H1 (cell line): Measurements from ENCODE around the gene NUAK1. TPM values are rescaled to one million over a fixed set of nuclear protein-coding genes. Genes with fewer than 3 reads are reported as not detected.

Experiments used
- CTCF ChIA-PET: fragments of 300-600 bp; sonication (Branson Sonifier 250); formaldehyde crosslinking; loops from one replicate; lab custom pipeline; 2021; ENCODE audit not compliant: partially characterized antibody; lab: Charles Lee
- POLR2A ChIA-PET: fragments of 300-600 bp; sonication (Branson Sonifier 250); formaldehyde crosslinking; loops from one replicate; lab custom pipeline; 2021; ENCODE audit warnings: inconsistent platforms; ENCODE audit not compliant: partially characterized antibody; lab: Charles Lee
- DNase-seq, 2 experiments: peaks; one replicate each; pipeline versions ENCODE4 v3.0.0 to v3.0.0-alpha.2; 2010 to 2022; ENCODE audit warnings: low spot score in 2 of 2, low read depth in 1 of 2, mixed read lengths in 1 of 2
- FAIRE-seq: peaks from 2 replicates; lab custom pipeline; 2011; peaks lifted over from hg19 to GRCh38; lab: Jason Lieb, UNC
- H2AFZ ChIP-seq: 2 replicates; pipeline ENCODE4 v1.8.1; 2012; ENCODE audit warnings: low read length, inconsistent platforms
- H2AK5ac ChIP-seq: 2 replicates; pipeline ENCODE4 v1.6.1; 2013; ENCODE audit warnings: low read depth, low read length
- H2BK120ac ChIP-seq: replicated peaks from 2 replicates; pipeline ENCODE3; 2013; ENCODE audit warnings: low read depth, low read length, inconsistent platforms
- H2BK12ac ChIP-seq: 2 replicates; pipeline ENCODE4 v1.6.1; 2013; ENCODE audit warnings: low read depth, low read length
- H2BK15ac ChIP-seq: 2 replicates; pipeline ENCODE4 v1.6.1; 2013; ENCODE audit warnings: low read length
- H2BK20ac ChIP-seq: 2 replicates; pipeline ENCODE4 v1.6.1; 2013; ENCODE audit warnings: low read length
- H2BK5ac ChIP-seq: 2 replicates; pipeline ENCODE4 v1.6.1; 2013; ENCODE audit warnings: low read depth, low read length
- H3K14ac ChIP-seq: 2 replicates; pipeline ENCODE4 v1.6.1; 2013; ENCODE audit warnings: inconsistent platforms; ENCODE audit not compliant: insufficient read length
- H3K18ac ChIP-seq: 2 replicates; pipeline ENCODE4 v1.6.1; 2013; ENCODE audit warnings: low read length; ENCODE audit errors: extremely low read depth
- H3K23ac ChIP-seq: 2 replicates; pipeline ENCODE4 v1.6.1; 2013; ENCODE audit warnings: inconsistent platforms; ENCODE audit not compliant: insufficient read length
- H3K23me2 ChIP-seq: 2 replicates; pipeline ENCODE4 v1.6.1; 2013; ENCODE audit warnings: low read depth, low read length
- H3K27ac ChIP-seq: 2 replicates; pipeline ENCODE4 v1.6.1; 2011; ENCODE audit warnings: low read depth, low read length, inconsistent platforms
- H3K27me3 ChIP-seq, 4 experiments: replicated peaks in 1 of 4; 1 replicate in 1 of 4; 2 replicates in 3 of 4; pipeline versions ENCODE4 v1.6.1 to v1.8.1; 2011 to 2013; ENCODE audit warnings: low read length in 3 of 4, mild to moderate bottlenecking in 3 of 4, inconsistent platforms in 2 of 4, mixed read lengths in 2 of 4, moderate library complexity in 1 of 4; ENCODE audit not compliant: control insufficient read depth in 3 of 4, insufficient read depth in 3 of 4; ENCODE audit errors: extremely low read depth in 1 of 4
- H3K36me3 ChIP-seq, 4 experiments: 2 replicates each; pipeline versions ENCODE4 v1.6.1 to v1.8.1; 2011 to 2013; ENCODE audit warnings: mild to moderate bottlenecking in 4 of 4, low read length in 3 of 4, moderate library complexity in 2 of 4, control low read depth in 1 of 4, inconsistent platforms in 1 of 4; ENCODE audit not compliant: insufficient read depth in 4 of 4, control insufficient read depth in 2 of 4
- H3K4ac ChIP-seq: replicated peaks from 2 replicates; pipeline ENCODE3; 2013; ENCODE audit warnings: low read length, low read depth, mixed read lengths, inconsistent platforms; ENCODE audit not compliant: insufficient read length
- H3K4me1 ChIP-seq, 4 experiments: replicated peaks in 1 of 4; 1 replicate in 1 of 4; 2 replicates in 3 of 4; pipeline versions ENCODE4 v1.6.1 to v1.8.1; 2011 to 2013; ENCODE audit warnings: low read length in 3 of 4, inconsistent platforms in 2 of 4, mixed read lengths in 1 of 4; ENCODE audit not compliant: insufficient read depth in 4 of 4, control insufficient read depth in 3 of 4
- H3K4me2 ChIP-seq, 2 experiments: 2 replicates each; pipeline versions ENCODE4 v1.6.1 to v1.8.1; 2011 to 2013; ENCODE audit warnings: low read depth in 2 of 2, low read length in 2 of 2, control low read depth in 1 of 2, inconsistent platforms in 1 of 2, mild to moderate bottlenecking in 1 of 2; ENCODE audit not compliant: insufficient read depth in 1 of 2
- H3K4me3 ChIP-seq, 4 experiments: fragments of 200-600, 300-600 bp in 1 of 4; sonication (generic), shearing (Covaris generic), sonication (Bioruptor Twin) in 1 of 4; 2 replicates each; pipeline versions ENCODE4 v1.5.1 to v1.8.1; 2011 to 2016; ENCODE audit warnings: low read length in 4 of 4, low read depth in 3 of 4, control low read depth in 2 of 4, inconsistent platforms in 2 of 4, mild to moderate bottlenecking in 2 of 4, mixed read lengths in 1 of 4, moderate library complexity in 1 of 4; ENCODE audit not compliant: insufficient read depth in 2 of 4; ENCODE audit errors: extremely low read depth in 1 of 4
- H3K56ac ChIP-seq: replicated peaks from 2 replicates; pipeline ENCODE3; 2013; ENCODE audit warnings: low read depth, mild to moderate bottlenecking, mixed read lengths, low read length, inconsistent platforms; ENCODE audit not compliant: insufficient read length
- H3K79me1 ChIP-seq: 2 replicates; pipeline ENCODE4 v1.6.1; 2013; ENCODE audit warnings: low read depth, low read length, control low read depth
- H3K79me2 ChIP-seq, 2 experiments: 2 replicates each; pipeline versions ENCODE4 v1.6.1 to v1.8.1; 2012 to 2013; ENCODE audit warnings: low read length in 2 of 2, mild to moderate bottlenecking in 2 of 2, inconsistent platforms in 1 of 2; ENCODE audit not compliant: insufficient read depth in 2 of 2, control insufficient read depth in 1 of 2
- H3K9ac ChIP-seq, 4 experiments: replicated peaks in 1 of 4; 1 replicate in 1 of 4; 2 replicates in 3 of 4; pipeline versions ENCODE4 v1.6.1 to v1.8.1; 2011 to 2013; ENCODE audit warnings: low read depth in 3 of 4, low read length in 3 of 4, control low read depth in 2 of 4, mild to moderate bottlenecking in 2 of 4, moderate library complexity in 2 of 4, inconsistent platforms in 1 of 4; ENCODE audit errors: extremely low read depth in 1 of 4
- H3K9me3 ChIP-seq, 2 experiments: 2 replicates each; pipeline versions ENCODE4 v1.6.1 to v1.8.1; 2012 to 2013; ENCODE audit warnings: mild to moderate bottlenecking in 2 of 2, moderate library complexity in 2 of 2, control low read depth in 1 of 2, inconsistent platforms in 1 of 2, low read depth in 1 of 2, low read length in 1 of 2, mixed read lengths in 1 of 2; ENCODE audit not compliant: insufficient read depth in 2 of 2
- H4K20me1 ChIP-seq, 2 experiments: replicated peaks in 1 of 2; 2 replicates each; pipeline versions ENCODE3 to v1.8.1; 2011 to 2013; ENCODE audit warnings: inconsistent platforms in 2 of 2, low read length in 2 of 2, mild to moderate bottlenecking in 1 of 2; ENCODE audit not compliant: insufficient read depth in 2 of 2, control insufficient read depth in 1 of 2
- H4K5ac ChIP-seq: 2 replicates; pipeline ENCODE4 v1.6.1; 2013; ENCODE audit warnings: low read length, low read depth, mixed read lengths, inconsistent platforms; ENCODE audit not compliant: insufficient read length
- H4K8ac ChIP-seq: 2 replicates; pipeline ENCODE4 v1.8.0; 2013; ENCODE audit warnings: mild to moderate bottlenecking, moderate library complexity, low read length, inconsistent platforms; ENCODE audit not compliant: insufficient read depth; ENCODE audit errors: extremely low read depth
- H4K91ac ChIP-seq: replicated peaks from 2 replicates; pipeline ENCODE3; 2013; ENCODE audit warnings: low read length, mixed read lengths, inconsistent platforms; ENCODE audit not compliant: insufficient read length
- CHD1 ChIP-seq: IDR thresholded peaks from 2 replicates; pipeline ENCODE4 v1.6.1; 2012; ENCODE audit warnings: low read depth, low read length, improper control_type of control experiment
- CHD2 ChIP-seq: IDR thresholded peaks from 2 replicates; pipeline ENCODE4 v1.6.1; 2012; ENCODE audit warnings: low read length, improper control_type of control experiment
- HDAC6 ChIP-seq: IDR thresholded peaks from one replicate; pipeline ENCODE4 v1.7.1; 2012; ENCODE audit warnings: low read depth, mild to moderate bottlenecking, inconsistent platforms, low read length, moderate library complexity
- JUN ChIP-seq: IDR thresholded peaks from 2 replicates; pipeline ENCODE4 v1.6.1; 2011; ENCODE audit warnings: low read depth, mild to moderate bottlenecking, improper control_type of control experiment, low read length
- MAFK ChIP-seq: IDR thresholded peaks from 2 replicates; pipeline ENCODE4 v1.6.1; 2012; ENCODE audit warnings: low read depth, mild to moderate bottlenecking, improper control_type of control experiment, low read length
- NRF1 ChIP-seq: IDR thresholded peaks from 2 replicates; pipeline ENCODE4 v1.6.1; 2011; ENCODE audit warnings: mild to moderate bottlenecking, low read depth, low read length, improper control_type of control experiment
- RXRA ChIP-seq: IDR thresholded peaks from 2 replicates; pipeline ENCODE4 v1.6.1; 2011; ENCODE audit warnings: low read depth, mild to moderate bottlenecking, low read length, moderate library complexity; ENCODE audit not compliant: insufficient read depth
- SP2 ChIP-seq: IDR thresholded peaks from 2 replicates; pipeline ENCODE4 v1.6.1; 2012; ENCODE audit warnings: mild to moderate bottlenecking, low read length, inconsistent platforms
- SRF ChIP-seq: IDR thresholded peaks from 2 replicates; pipeline ENCODE4 v1.6.1; 2011; ENCODE audit warnings: mild to moderate bottlenecking, low read depth, low read length, moderate library complexity
- SUZ12 ChIP-seq: fragments of 200-600 bp; sonication (generic); IDR thresholded peaks from 2 replicates; pipeline ENCODE4 v1.6.1; 2012; ENCODE audit warnings: mild to moderate bottlenecking, inconsistent platforms, low read length, moderate library complexity, mixed read lengths
- WGBS, 2 experiments: shearing (Covaris generic) in 1 of 2; methylation state at CpG; one replicate each; pipeline versions ENCODE4 v1.1.6 to v1.1.7; 2013 to 2015; ENCODE audit warnings: low lambda C conversion rate in 2 of 2, mixed read lengths in 2 of 2, inconsistent platforms in 1 of 2, low coverage in 1 of 2, missing lambda C conversion rate in 1 of 2; ENCODE audit not compliant: insufficient replicate concordance in 2 of 2, insufficient coverage in 1 of 2, insufficient read length in 1 of 2; ENCODE audit errors: extremely low coverage in 1 of 2, missing lambda C conversion rate in 1 of 2; 5-methylcytosine and 5-hydroxymethylcytosine counted together
- polyA plus RNA-seq, 7 experiments: library from polyadenylated mRNA; depleted of rRNA in 3 of 7; stranded (reverse) in 5 of 7; unstranded in 2 of 7; fragments of >200 nt in 5 of 7; fragments of 200-250 nt in 2 of 7; gene quantifications; 1 replicate in 5 of 7; 2 replicates in 1 of 7; 4 replicates in 1 of 7; pipeline versions ENCODE4 v1.2.1 to v1.2.3, GENCODE V29; 2011 to 2013; ENCODE audit warnings: missing spikeins in 2 of 7, mixed read lengths in 2 of 7
- total RNA-seq: library from RNA; stranded (reverse); fragmentation: NEBNext Ultra II Directional; extraction: Animal tissue kit (Norgen Biotek cat#: 25700); gene quantifications from 2 replicates; pipeline ENCODE4 v1.2.1, GENCODE V29; 2021
- TF ChIP-seq, protein P1 (sequence below), 3 experiments: IDR thresholded peaks; 1 replicate in 2 of 3; 2 replicates in 1 of 3; pipeline versions ENCODE4 v1.5.1 to v1.6.1; 2011; ENCODE audit warnings: low read length in 3 of 3, mild to moderate bottlenecking in 3 of 3, inconsistent platforms in 2 of 3, low read depth in 1 of 3, moderate library complexity in 1 of 3; ENCODE audit not compliant: insufficient read depth in 1 of 3; ENCODE audit errors: control extremely low read depth in 1 of 3

The NUAK1 gene
- total and polyA plus RNA-seq, 2 of the 8 experiments (the other 6 are each of a cell fraction or from before 2014, with no cell fraction given), result 6.7 to 18.2 TPM

DNA sequence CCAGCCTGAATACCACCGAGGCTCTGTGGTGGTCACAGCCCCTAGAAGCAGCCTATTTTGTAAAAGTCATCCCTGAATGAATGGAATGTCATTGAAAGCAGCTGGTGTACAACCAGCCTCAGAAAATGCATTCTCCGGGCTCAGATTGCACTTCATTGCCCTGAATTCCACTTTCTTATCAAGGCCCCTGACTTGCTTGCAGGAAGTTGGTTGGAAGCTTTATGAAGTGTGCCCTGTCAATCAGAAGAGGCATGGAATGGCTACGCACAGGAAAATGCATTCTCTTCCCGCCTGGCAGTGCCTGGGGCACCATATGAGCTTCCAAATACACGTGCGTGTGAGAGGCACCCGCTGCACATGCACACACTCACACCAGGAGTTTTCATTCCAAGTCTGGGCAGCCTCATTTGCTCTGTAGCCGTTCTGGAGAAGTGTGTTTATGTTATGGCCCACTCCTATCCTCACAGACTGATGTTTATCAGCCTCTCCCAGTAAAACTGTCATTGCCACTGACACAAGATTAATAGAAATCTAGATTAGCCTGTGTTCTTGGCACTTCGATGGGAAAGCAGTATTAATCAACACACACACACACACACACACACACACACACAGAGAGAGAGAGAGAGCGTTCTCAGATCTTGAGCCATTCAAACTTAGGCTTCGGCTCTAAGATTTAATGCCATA lies 63.9 kb downstream of the NUAK1 start:
- Histone ChIP-seq H3K23me2 (no peaks in the 10 kb centered on the region), H3K4me1 (peaks cover 0 to 11% (median 0%) of the 10 kb centered on the region in 4 experiments; a peak in 2 of 7 replicates), H3K4me2 (no peak overlapping the region), H2BK12ac (no peak overlapping the region), H3K79me1 (no peaks in the 10 kb centered on the region), H2AK5ac (no peak overlapping the region), H2BK15ac (no peak overlapping the region), H3K27ac (no peak overlapping the region), H2BK5ac (no peak overlapping the region), H2BK20ac (no peak overlapping the region), H3K9me3 (no peaks in the 10 kb centered on the region), H3K36me3 (peaks cover 0 to 8% (median 5%) of the 10 kb centered on the region in 4 experiments; a peak in 4 of 8 replicates), H3K9ac (no peak overlapping the region), H3K23ac (no peak overlapping the region), H4K5ac (no peak overlapping the region), H3K4me3 (no peak overlapping the region), H4K8ac (no peak overlapping the region), H3K27me3 (no peaks in the 10 kb centered on the region), H2BK120ac (no peak overlapping the region), H3K14ac (no peak overlapping the region), H3K79me2 (no peaks in the 10 kb centered on the region), H3K18ac (no peak overlapping the region), H2AFZ (no peak overlapping the region), H3K56ac (no peak overlapping the region), H4K91ac (no peak overlapping the region), H3K4ac (no peak overlapping the region), H4K20me1 (no peaks in the 10 kb centered on the region)
- FAIRE-seq, result peak; percentile 28
- POLR2A ChIA-PET, result interaction anchor here (0.6 to 0.9 kb wide), 2 partner anchors 62 to 654 kb away, joined by 3 read pairs; no protein-coding TSS in a partner anchor
- WGBS, 2 experiments, result 79% methylated on average over 11 of the region's 11 CpGs; no CpG with 5 or more reads in 1 of the 2 experiments
- TF ChIP-seq NRF1 (no peak), SRF (no peak), MAFK (no peak), SUZ12 (no peak), RXRA (no peak), HDAC6 (no peak), SP2 (no peak), CHD2 (no peak), JUN (no peak), CHD1 (no peak)
- TF ChIP-seq, protein P1, sequence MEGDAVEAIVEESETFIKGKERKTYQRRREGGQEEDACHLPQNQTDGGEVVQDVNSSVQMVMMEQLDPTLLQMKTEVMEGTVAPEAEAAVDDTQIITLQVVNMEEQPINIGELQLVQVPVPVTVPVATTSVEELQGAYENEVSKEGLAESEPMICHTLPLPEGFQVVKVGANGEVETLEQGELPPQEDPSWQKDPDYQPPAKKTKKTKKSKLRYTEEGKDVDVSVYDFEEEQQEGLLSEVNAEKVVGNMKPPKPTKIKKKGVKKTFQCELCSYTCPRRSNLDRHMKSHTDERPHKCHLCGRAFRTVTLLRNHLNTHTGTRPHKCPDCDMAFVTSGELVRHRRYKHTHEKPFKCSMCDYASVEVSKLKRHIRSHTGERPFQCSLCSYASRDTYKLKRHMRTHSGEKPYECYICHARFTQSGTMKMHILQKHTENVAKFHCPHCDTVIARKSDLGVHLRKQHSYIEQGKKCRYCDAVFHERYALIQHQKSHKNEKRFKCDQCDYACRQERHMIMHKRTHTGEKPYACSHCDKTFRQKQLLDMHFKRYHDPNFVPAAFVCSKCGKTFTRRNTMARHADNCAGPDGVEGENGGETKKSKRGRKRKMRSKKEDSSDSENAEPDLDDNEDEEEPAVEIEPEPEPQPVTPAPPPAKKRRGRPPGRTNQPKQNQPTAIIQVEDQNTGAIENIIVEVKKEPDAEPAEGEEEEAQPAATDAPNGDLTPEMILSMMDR (IDR thresholded peaks at IDR 0.05; ENCODE audit: control extremely low read depth in 1 of 3, insufficient read depth in 1 of 3, low read depth in 1 of 3, low read length in 3 of 3), result no peak
- CTCF ChIA-PET, result interaction anchor here (1.0 to 1.6 kb wide), 5 partner anchors 11 to 75 kb away, joined by 3 to 6 read pairs (median 3); no protein-coding TSS in a partner anchor
- DNase-seq, result no peak
